BLaER1 treated with 17β-estradiol and CSF1 and Interleukin-3, amounts not matched to agents 10 nM and 100 nM (cell line): ENCODE data around the gene AMN.
"Not testable (repeated sequence)": the region's sequence is repeated elsewhere in the genome, so short reads cannot be mapped to it uniquely, and the experiment has no call there.

Experiments used
- H3K27ac ChIP-seq, 11 experiments: shearing (Covaris generic); formaldehyde crosslinking; 2 replicates each; pipeline ENCODE4 v1.8.1; 2022
- H3K27me3 ChIP-seq, 11 experiments: shearing (Covaris generic); formaldehyde crosslinking; 2 replicates each; pipeline ENCODE4 v1.8.1; 2022
- H3K36me3 ChIP-seq, 11 experiments: shearing (Covaris generic); formaldehyde crosslinking; 2 replicates each; pipeline ENCODE4 v1.8.1; 2022
- H3K4me1 ChIP-seq, 10 experiments: shearing (Covaris generic); formaldehyde crosslinking; 2 replicates each; pipeline ENCODE4 v1.8.1; 2022
- H3K4me2 ChIP-seq, 11 experiments: shearing (Covaris generic); formaldehyde crosslinking; 2 replicates each; pipeline ENCODE4 v1.8.1; 2022
- H3K4me3 ChIP-seq, 10 experiments: shearing (Covaris generic); formaldehyde crosslinking; 2 replicates each; pipeline ENCODE4 v1.8.1; 2022
- H3K9ac ChIP-seq, 11 experiments: shearing (Covaris generic); formaldehyde crosslinking; 2 replicates each; pipeline ENCODE4 v1.8.1; 2022
- H3K9me3 ChIP-seq, 11 experiments: shearing (Covaris generic); formaldehyde crosslinking; replicated peaks in 1 of 11; 2 replicates each; pipeline ENCODE4 v1.8.1; 2022
- H4K20me1 ChIP-seq, 11 experiments: shearing (Covaris generic); formaldehyde crosslinking; 2 replicates each; pipeline ENCODE4 v1.8.1; 2022
- Cebpa-rat ChIP-seq, 11 experiments: shearing (Covaris generic); IDR thresholded peaks; 2 replicates each; pipeline ENCODE4 v1.8.1; 2022

AMN gene

DNA sequence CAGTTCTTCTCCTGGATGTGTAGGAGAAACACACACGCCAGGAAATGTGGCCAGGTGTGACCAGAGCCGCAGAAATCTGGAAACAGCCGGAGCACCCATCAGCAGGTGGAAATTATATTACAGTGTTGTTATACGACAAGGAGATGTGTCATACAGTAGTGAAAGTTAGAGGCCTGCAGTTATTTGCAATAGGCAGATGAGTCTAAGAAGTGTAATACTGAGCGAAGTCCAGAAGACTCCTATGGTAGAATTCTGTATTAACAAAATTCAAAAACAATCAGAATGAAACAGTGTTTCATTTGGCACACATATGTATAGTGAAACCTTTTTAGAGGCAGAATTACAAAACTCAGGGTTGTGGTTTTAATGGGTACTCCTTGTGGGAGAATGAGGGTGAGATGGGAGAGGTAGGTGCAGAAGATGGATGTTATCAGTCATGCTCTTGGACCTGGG lies 39.3 kb upstream of the AMN start:
- no peak for TF ChIP-seq Cebpa-rat (IDR thresholded peaks at IDR 0.05)
- Histone ChIP-seq H3K4me1 (peaks cover 0 to 9% (median 7%) of the 10 kb centered on the region in 10 experiments; a peak in 9 of 20 replicates), H3K9ac (no peak overlapping the region), H3K36me3 (peaks cover 71 to 100% (median 86%) of the 10 kb centered on the region in 11 experiments), H3K4me3 (no peak overlapping the region), H3K27ac (no peak overlapping the region), H3K27me3 (no peaks in the 10 kb centered on the region), H3K9me3 (no peaks in the 10 kb centered on the region), H3K4me2 (no peak overlapping the region), H4K20me1 (peaks cover 0 to 21% (median 0%) of the 10 kb centered on the region in 11 experiments; a peak in 7 of 22 replicates)

DNA sequence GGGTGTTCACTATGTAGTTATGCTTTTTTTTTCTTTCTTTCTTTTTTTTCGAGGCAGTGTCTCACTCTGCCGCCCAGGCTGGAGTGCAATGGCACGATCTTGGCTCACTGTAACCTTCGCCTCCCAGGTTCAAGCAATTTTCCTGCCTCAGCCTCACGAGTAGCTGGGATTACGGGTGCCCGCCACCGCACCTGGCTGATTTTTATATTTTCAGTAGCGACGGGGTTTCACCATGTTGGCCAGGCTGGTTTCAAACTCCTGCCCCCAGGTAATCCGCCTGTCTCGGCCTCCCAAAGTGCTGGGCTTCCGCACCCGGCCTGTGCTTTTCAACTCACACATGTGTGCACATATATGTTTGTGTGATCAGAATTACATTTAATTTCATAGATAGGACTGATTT lies 38.9 kb upstream of the AMN start:
- no peak overlapping the region for H3K4me2 ChIP-seq
- H3K4me3 ChIP-seq, result no peak overlapping the region
- no peak for TF ChIP-seq Cebpa-rat (IDR thresholded peaks at IDR 0.05)
- H3K4me1 ChIP-seq, result peaks cover 0 to 9% (median 7%) of the 10 kb centered on the region in 10 experiments; a peak in 9 of 20 replicates
- H3K9me3 ChIP-seq, result no peaks in the 10 kb centered on the region
- H4K20me1 ChIP-seq, result peaks cover 0 to 24% (median 0%) of the 10 kb centered on the region in 11 experiments; a peak in 7 of 22 replicates
- H3K9ac ChIP-seq, result no peak overlapping the region
- H3K27ac ChIP-seq, result no peak overlapping the region
- H3K36me3 ChIP-seq, result peaks cover 71 to 100% (median 86%) of the 10 kb centered on the region in 11 experiments
- no peaks in the 10 kb centered on the region for H3K27me3 ChIP-seq

DNA sequence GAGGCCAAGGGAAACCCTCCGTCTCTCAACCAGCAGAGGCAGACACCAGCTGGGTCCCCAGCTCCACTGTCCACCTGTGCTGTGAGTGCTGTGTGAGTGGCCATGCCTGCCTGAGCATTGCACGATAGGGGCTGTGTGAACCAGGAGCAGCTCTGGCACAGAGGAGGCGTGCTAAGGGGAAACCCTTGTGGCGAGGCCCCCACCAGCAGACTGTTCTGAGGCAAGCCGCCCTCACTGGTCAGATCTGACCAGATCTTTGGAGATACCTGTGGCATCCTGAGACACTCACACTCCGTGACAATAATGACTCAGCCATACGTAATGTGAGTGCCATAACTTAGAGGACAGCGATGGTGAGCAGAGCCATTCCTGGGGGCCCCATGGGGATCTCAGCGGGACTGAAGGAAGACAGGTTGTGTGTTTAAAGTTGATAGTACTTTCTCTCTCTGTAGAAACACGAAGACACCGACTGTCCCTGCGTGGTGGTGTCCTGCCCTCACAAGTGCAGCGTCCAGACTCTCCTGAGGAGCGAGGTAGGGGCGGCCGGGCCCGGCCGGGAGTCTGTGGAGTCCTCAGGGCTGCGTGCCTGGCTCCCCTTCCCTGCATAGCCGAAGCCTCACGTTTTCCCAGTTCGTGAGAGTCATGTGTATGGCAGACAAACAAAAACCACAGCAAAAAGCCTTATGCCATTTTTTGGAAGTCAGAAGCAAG lies 36.6 kb upstream of the AMN start:
- H3K4me3 ChIP-seq, result no peak overlapping the region
- no peak for TF ChIP-seq Cebpa-rat (IDR thresholded peaks at IDR 0.05)
- H3K4me1 ChIP-seq, result peaks cover 0 to 9% (median 7%) of the 10 kb centered on the region in 10 experiments; a peak in 9 of 20 replicates
- H4K20me1 ChIP-seq, result peaks cover 0 to 20% (median 0%) of the 10 kb centered on the region in 11 experiments; a peak in 8 of 22 replicates
- no peaks in the 10 kb centered on the region for H3K9me3 ChIP-seq
- H3K36me3 ChIP-seq, result peaks cover 57 to 99% (median 83%) of the 10 kb centered on the region in 11 experiments
- no peak overlapping the region for H3K4me2 ChIP-seq
- no peaks in the 10 kb centered on the region for H3K27me3 ChIP-seq
- H3K9ac ChIP-seq, result no peak overlapping the region
- no peak overlapping the region for H3K27ac ChIP-seq

DNA sequence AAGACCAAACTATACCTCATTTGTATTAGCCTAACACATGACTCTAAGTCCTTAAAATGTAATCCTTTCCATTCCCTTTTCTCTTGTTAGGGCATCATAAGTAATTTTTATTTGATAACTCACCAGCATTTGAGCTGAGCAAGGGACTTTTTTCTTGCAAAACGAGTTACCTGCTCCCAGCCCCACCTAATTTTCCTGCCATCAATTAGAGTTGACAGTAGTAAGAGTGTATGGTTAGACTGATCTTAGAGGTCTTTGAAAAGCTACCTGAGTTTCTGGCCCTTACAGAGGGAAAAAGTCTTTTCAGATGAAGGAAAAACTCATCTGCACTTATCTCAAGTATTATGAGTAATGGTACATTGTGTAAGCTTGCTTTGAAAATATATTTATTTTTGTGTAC lies 33.7 kb upstream of the AMN start:
- TF ChIP-seq Cebpa-rat (IDR thresholded peaks at IDR 0.05), result no peak
- H4K20me1 ChIP-seq, result peaks cover 0 to 18% (median 4%) of the 10 kb centered on the region in 11 experiments; a peak in 8 of 22 replicates
- H3K9me3 ChIP-seq, result no peaks in the 10 kb centered on the region
- no peak overlapping the region for H3K27ac ChIP-seq
- H3K4me3 ChIP-seq, result no peak overlapping the region
- H3K36me3 ChIP-seq, result peaks cover 52 to 99% (median 81%) of the 10 kb centered on the region in 11 experiments
- no peak overlapping the region for H3K4me2 ChIP-seq
- H3K9ac ChIP-seq, result no peak overlapping the region
- H3K4me1 ChIP-seq, result peaks cover 0 to 20% (median 17%) of the 10 kb centered on the region in 10 experiments; a peak in 15 of 20 replicates
- no peaks in the 10 kb centered on the region for H3K27me3 ChIP-seq

DNA sequence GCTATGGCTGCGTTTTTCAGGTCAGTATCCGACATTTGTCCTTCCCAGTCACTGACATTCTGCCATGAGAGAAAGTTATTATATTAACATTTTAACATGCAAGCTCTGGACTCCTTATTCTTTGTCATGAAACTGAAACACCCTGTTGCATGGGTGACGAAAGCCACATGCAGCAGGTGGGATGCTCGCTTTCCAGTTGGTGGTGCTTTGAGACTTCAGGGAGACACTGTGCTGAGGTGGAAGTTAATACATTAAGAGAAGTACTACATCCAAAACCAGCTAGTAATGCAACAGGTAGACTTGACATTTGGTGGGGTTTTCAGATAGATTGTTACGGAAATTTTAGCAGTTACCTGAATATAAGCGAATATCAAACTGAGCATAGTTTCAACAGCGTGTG lies 32.8 kb upstream of the AMN start:
- no peak overlapping the region for H3K4me3 ChIP-seq
- peaks cover 54 to 99% (median 82%) of the 10 kb centered on the region in 11 experiments for H3K36me3 ChIP-seq
- H3K9ac ChIP-seq, result no peak overlapping the region
- H3K9me3 ChIP-seq, result no peaks in the 10 kb centered on the region
- H3K4me1 ChIP-seq, result peaks cover 0 to 19% (median 17%) of the 10 kb centered on the region in 10 experiments; a peak in 15 of 20 replicates
- no peak overlapping the region for H3K4me2 ChIP-seq
- no peak overlapping the region for H3K27ac ChIP-seq
- TF ChIP-seq Cebpa-rat (IDR thresholded peaks at IDR 0.05), result no peak
- no peaks in the 10 kb centered on the region for H3K27me3 ChIP-seq
- H4K20me1 ChIP-seq, result peaks cover 0 to 18% (median 4%) of the 10 kb centered on the region in 11 experiments; a peak in 8 of 22 replicates

DNA sequence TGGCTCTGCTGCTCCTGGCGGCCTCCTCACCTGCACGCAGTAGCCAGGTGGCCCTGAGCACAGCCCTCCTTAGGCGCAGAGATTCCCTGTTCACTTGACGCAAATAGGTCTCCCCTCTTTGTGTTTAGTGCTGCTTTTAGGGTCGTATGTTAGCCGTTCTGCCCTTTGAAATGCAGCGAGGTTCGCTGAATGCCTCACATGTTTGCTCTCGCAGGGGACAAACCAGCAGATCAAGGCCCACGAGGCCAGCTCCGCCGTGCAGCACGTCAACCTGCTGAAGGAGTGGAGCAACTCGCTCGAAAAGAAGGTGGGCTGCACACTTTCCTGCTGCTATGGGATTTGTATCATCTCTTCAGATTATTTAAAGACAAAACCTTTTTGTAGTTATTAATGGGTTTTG lies 31.4 kb upstream of the AMN start:
- Histone ChIP-seq H3K27ac (no peak overlapping the region), H4K20me1 (peaks cover 0 to 16% (median 3%) of the 10 kb centered on the region in 11 experiments; a peak in 5 of 22 replicates), H3K4me3 (no peak overlapping the region), H3K27me3 (no peaks in the 10 kb centered on the region), H3K9me3 (no peaks in the 10 kb centered on the region), H3K4me2 (no peak overlapping the region), H3K36me3 (peaks cover 56 to 99% (median 81%) of the 10 kb centered on the region in 11 experiments), H3K9ac (no peak overlapping the region), H3K4me1 (peaks cover 0 to 12% (median 11%) of the 10 kb centered on the region in 10 experiments; a peak in 15 of 20 replicates)
- no peak for TF ChIP-seq Cebpa-rat (IDR thresholded peaks at IDR 0.05)

DNA sequence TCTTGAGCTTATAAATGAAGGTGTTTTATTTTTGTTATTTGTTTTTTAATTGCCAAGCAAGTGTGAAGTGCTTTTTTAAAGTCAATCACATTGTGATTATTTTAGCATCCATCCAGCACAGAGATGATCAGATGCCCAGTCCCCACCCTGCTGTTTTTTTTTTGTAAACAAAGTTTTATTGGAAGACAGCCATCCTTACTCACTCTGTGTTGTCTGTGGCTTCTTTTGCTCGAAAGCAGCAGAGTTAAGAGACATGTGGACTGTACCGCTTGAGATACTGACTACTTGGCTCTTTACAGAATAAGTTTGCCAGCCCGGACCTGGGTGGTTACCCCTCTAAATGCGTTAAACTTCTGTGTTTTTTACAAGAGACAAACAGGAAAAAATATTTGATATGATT lies 30.9 kb upstream of the AMN start:
- H3K4me2 ChIP-seq, result no peak overlapping the region
- H3K27ac ChIP-seq, result no peak overlapping the region
- H3K27me3 ChIP-seq, result no peaks in the 10 kb centered on the region
- H3K9ac ChIP-seq, result no peak overlapping the region
- TF ChIP-seq Cebpa-rat (IDR thresholded peaks at IDR 0.05), result no peak
- H3K4me1 ChIP-seq, result peaks cover 0 to 12% (median 11%) of the 10 kb centered on the region in 10 experiments; a peak in 15 of 20 replicates
- H3K36me3 ChIP-seq, result peaks cover 55 to 99% (median 79%) of the 10 kb centered on the region in 11 experiments
- H4K20me1 ChIP-seq, result peaks cover 0 to 16% (median 0%) of the 10 kb centered on the region in 11 experiments; a peak in 5 of 22 replicates
- H3K4me3 ChIP-seq, result no peak overlapping the region
- H3K9me3 ChIP-seq, result no peaks in the 10 kb centered on the region

DNA sequence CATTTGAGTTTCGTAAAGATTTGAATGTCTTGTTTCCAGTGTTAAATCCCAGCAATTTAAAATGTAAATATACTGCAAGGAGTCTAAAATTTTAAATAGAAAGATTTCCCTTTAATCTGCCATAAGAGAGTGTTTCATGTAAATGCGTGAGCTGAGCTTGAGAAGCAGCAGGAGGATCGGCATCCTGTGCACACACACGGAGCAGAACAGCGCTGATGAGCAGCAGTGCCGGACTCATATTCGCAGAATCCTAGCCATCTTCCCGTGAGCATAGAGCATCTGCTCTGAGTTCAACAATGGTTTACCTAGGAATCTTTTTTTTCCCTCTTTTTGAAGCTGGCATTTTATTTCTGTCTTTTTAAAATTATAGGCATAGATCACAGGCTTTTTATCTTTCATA lies 29.8 kb upstream of the AMN start:
- Histone ChIP-seq H3K9ac (no peak overlapping the region), H4K20me1 (peaks cover 0 to 26% (median 0%) of the 10 kb centered on the region in 11 experiments; a peak in 4 of 22 replicates), H3K4me1 (peaks cover 0 to 12% (median 11%) of the 10 kb centered on the region in 10 experiments; a peak in 15 of 20 replicates), H3K4me3 (no peak overlapping the region), H3K27me3 (no peaks in the 10 kb centered on the region), H3K4me2 (peak overlapping the region in 5 of 11 experiments; percentile 18 to 59 (median 58); a peak in 5 of 22 replicates), H3K27ac (no peak overlapping the region), H3K36me3 (peaks cover 55 to 99% (median 77%) of the 10 kb centered on the region in 11 experiments), H3K9me3 (no peaks in the 10 kb centered on the region)
- TF ChIP-seq Cebpa-rat (IDR thresholded peaks at IDR 0.05), result no peak

DNA sequence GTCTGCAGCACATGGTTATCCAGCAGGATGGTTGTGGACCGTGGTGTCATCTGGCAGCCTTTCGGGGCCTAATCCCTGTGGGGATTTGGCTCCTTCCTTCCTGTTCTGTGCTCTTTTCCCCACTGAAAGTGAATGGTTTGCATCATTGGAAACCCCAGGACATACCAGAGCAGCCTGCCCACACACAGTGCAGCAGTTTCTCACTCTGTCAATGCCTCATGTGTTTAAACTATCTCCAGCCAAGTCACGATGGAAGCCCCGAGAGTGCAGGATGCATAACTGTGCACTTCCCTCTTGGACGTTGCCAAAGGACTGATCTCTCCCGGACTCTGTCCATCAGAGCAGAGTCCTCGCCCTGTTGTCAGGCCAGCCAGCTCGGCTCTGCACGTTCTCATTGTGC lies 29.0 kb upstream of the AMN start:
- TF ChIP-seq Cebpa-rat (IDR thresholded peaks at IDR 0.05), result no peak
- H3K9me3 ChIP-seq, result no peaks in the 10 kb centered on the region
- peaks cover 59 to 99% (median 77%) of the 10 kb centered on the region in 11 experiments for H3K36me3 ChIP-seq
- no peak overlapping the region for H3K4me3 ChIP-seq
- H3K27ac ChIP-seq, result no peak overlapping the region; a peak in 1 of 22 replicates
- peaks cover 0 to 15% (median 14%) of the 10 kb centered on the region in 10 experiments; a peak in 16 of 20 replicates for H3K4me1 ChIP-seq
- peaks cover 0 to 30% (median 0%) of the 10 kb centered on the region in 11 experiments; a peak in 3 of 22 replicates for H4K20me1 ChIP-seq
- peak overlapping the region in 9 of 11 experiments; percentile 3 to 66 (median 58); a peak in 16 of 22 replicates for H3K4me2 ChIP-seq
- H3K9ac ChIP-seq, result peak overlapping the region in 1 of 11 experiments; percentile 24; a peak in 1 of 22 replicates
- no peaks in the 10 kb centered on the region for H3K27me3 ChIP-seq

DNA sequence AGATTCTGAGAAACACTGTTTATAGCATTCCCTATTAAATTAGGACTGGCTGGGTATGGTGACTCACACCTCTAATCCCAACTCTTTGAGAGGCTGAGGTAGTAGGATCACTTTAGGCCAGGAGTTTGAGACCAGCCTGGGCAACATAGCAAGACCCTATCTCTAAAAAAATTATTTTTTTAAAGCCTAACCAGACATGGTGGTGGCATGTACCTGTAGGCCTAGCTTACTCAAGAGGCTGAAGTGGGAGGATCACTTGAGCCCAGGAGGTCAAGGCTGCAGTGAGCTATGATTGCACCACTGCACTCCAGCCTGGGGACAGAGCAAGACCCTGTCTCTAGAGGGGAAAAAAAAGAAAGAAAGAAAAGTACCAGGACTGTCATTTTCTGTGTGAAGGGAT lies 25.7 kb upstream of the AMN start:
- H3K27ac ChIP-seq, H3K9me3 ChIP-seq, H3K9ac ChIP-seq, H3K4me2 ChIP-seq, H3K27me3 ChIP-seq, H3K4me3 ChIP-seq: not testable (repeated sequence)
- peaks cover 9 to 37% (median 31%) of the 10 kb centered on the region in 10 experiments for H3K4me1 ChIP-seq
- peaks cover 36 to 96% (median 73%) of the 10 kb centered on the region in 11 experiments for H3K36me3 ChIP-seq
- H4K20me1 ChIP-seq, result peaks cover 0 to 43% (median 10%) of the 10 kb centered on the region in 11 experiments; a peak in 12 of 22 replicates
